ENCODE data around the gene GCC1.

The GCC1 gene

DNA sequence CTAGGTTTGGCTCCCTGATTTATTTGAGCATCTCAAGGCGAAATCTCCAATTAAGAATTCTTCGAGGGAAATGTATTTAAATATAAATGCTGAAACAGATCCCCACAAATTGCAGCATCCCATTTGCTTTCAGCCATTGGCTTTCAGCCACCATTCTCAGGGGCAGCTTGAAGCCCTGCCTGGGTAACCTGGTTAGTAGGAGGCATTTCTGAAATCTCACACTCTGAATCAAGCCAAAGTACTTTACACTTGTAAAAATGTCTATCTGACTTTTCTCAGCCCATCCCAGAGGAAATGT is 49.1 kb downstream of the GCC1 start:
- no peak for TF ChIP-seq TAF1 (IDR thresholded peaks at IDR 0.05; ENCODE audit: low read depth)
- no peak for TF ChIP-seq ZBTB7A (IDR thresholded peaks at IDR 0.05; ENCODE audit: low read depth)
- TF ChIP-seq TCF12 (IDR thresholded peaks at IDR 0.05; ENCODE audit: low read depth) = no peak
- TF ChIP-seq EGR1 (IDR thresholded peaks at IDR 0.05) = no peak
- no peak for TF ChIP-seq YY1 (IDR thresholded peaks at IDR 0.05; ENCODE audit: low read depth)
- TF ChIP-seq EP300 (IDR thresholded peaks at IDR 0.05; ENCODE audit: borderline replicate concordance) = no peak
- no peak for TF ChIP-seq TEAD4 (IDR thresholded peaks at IDR 0.05)
- no peak for TF ChIP-seq RAD21 (IDR thresholded peaks at IDR 0.05; ENCODE audit: low read depth)
- TF ChIP-seq FOXM1 (IDR thresholded peaks at IDR 0.05; ENCODE audit: borderline replicate concordance, low read depth) = no peak
- TF ChIP-seq, protein P1, sequence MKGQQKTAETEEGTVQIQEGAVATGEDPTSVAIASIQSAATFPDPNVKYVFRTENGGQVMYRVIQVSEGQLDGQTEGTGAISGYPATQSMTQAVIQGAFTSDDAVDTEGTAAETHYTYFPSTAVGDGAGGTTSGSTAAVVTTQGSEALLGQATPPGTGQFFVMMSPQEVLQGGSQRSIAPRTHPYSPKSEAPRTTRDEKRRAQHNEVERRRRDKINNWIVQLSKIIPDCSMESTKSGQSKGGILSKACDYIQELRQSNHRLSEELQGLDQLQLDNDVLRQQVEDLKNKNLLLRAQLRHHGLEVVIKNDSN (IDR thresholded peaks at IDR 0.05) = no peak
- TF ChIP-seq CREB1 (IDR thresholded peaks at IDR 0.05; ENCODE audit: low read depth) = no peak
- TF ChIP-seq, protein P2, sequence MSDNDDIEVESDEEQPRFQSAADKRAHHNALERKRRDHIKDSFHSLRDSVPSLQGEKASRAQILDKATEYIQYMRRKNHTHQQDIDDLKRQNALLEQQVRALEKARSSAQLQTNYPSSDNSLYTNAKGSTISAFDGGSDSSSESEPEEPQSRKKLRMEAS (IDR thresholded peaks at IDR 0.05) = no peak
- TF ChIP-seq, protein P3, sequence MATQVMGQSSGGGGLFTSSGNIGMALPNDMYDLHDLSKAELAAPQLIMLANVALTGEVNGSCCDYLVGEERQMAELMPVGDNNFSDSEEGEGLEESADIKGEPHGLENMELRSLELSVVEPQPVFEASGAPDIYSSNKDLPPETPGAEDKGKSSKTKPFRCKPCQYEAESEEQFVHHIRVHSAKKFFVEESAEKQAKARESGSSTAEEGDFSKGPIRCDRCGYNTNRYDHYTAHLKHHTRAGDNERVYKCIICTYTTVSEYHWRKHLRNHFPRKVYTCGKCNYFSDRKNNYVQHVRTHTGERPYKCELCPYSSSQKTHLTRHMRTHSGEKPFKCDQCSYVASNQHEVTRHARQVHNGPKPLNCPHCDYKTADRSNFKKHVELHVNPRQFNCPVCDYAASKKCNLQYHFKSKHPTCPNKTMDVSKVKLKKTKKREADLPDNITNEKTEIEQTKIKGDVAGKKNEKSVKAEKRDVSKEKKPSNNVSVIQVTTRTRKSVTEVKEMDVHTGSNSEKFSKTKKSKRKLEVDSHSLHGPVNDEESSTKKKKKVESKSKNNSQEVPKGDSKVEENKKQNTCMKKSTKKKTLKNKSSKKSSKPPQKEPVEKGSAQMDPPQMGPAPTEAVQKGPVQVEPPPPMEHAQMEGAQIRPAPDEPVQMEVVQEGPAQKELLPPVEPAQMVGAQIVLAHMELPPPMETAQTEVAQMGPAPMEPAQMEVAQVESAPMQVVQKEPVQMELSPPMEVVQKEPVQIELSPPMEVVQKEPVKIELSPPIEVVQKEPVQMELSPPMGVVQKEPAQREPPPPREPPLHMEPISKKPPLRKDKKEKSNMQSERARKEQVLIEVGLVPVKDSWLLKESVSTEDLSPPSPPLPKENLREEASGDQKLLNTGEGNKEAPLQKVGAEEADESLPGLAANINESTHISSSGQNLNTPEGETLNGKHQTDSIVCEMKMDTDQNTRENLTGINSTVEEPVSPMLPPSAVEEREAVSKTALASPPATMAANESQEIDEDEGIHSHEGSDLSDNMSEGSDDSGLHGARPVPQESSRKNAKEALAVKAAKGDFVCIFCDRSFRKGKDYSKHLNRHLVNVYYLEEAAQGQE (IDR thresholded peaks at IDR 0.05; ENCODE audit: low read depth) = no peak
- TF ChIP-seq NFIC (IDR thresholded peaks at IDR 0.05) = no peak
- TF ChIP-seq CEBPB (IDR thresholded peaks at IDR 0.05) = no peak

DNA sequence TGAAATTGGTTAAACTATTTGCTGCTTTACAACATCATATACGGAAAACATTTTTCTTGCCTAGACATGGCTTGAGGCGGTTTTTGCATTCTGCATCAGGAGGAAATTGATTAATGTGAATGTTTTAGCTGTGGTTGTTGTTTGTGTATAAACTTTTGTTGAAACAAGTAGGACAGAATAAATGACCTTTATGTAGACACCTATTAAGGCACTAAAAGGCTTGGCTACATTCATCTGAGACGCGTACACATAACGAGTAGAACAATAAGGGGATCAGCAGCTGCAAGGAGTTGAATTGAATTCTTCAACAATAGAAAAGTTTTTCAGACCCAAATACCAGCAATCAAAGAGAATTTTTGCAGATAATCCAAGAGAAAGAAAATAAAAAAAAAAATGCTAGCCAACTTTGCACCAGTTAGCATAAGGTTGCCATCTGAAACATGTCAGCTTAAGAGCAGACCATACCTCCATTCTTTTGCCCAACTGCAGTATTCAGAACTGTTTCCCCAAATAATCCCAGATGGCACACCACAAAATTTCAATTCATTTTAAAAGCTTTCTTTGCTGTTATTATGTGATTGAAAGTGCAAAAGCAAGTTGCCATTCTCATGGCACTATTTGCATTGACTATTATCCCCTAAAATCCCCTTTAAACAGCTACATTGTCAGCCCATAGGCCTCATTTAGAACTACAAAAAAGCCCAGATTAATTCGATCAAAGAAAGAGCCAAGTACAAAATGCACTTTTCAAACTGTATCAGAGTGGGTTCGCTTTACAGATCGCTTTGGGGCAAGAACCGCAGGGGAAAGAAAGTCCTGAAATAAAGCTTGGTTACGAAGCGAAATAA is 49.6 kb downstream of the GCC1 start:
- TF ChIP-seq, protein P2 (IDR thresholded peaks at IDR 0.05) = no peak
- TF ChIP-seq EGR1 (IDR thresholded peaks at IDR 0.05) (no peak), TCF12 (IDR thresholded peaks at IDR 0.05; ENCODE audit: low read depth) (no peak), YY1 (IDR thresholded peaks at IDR 0.05; ENCODE audit: low read depth) (no peak), RAD21 (IDR thresholded peaks at IDR 0.05; ENCODE audit: low read depth) (no peak)
- TF ChIP-seq, protein P1 (IDR thresholded peaks at IDR 0.05) = no peak

DNA sequence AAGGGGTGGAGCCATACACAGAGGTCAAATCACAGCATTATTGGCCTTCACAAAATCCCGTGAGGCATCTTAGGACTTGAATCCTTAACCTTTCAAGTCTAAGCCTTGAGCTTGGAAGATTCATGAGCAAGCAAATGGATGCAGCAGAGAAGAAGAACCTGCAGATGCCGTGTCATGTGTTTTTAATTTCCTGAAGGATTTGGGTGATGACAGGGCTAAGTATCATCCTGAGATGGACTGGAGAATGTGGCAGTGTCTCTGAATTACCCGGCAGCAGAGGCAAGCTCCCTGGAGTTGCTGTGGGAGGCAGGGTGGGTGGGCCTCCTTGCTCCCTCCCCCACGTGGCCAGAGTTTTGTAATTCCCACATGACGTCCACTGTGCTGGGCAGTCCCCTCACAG is 50.8 kb downstream of the GCC1 start:
- TF ChIP-seq RAD21 (IDR thresholded peaks at IDR 0.05; ENCODE audit: low read depth) (no peak), CEBPB (IDR thresholded peaks at IDR 0.05) (no peak), TAF1 (IDR thresholded peaks at IDR 0.05; ENCODE audit: low read depth) (no peak), YY1 (IDR thresholded peaks at IDR 0.05; ENCODE audit: low read depth) (no peak), TCF12 (IDR thresholded peaks at IDR 0.05; ENCODE audit: low read depth) (no peak), FOXM1 (IDR thresholded peaks at IDR 0.05; ENCODE audit: borderline replicate concordance, low read depth) (no peak), CREB1 (IDR thresholded peaks at IDR 0.05; ENCODE audit: low read depth) (no peak), EP300 (IDR thresholded peaks at IDR 0.05; ENCODE audit: borderline replicate concordance) (no peak), NFIC (IDR thresholded peaks at IDR 0.05) (no peak), EGR1 (IDR thresholded peaks at IDR 0.05) (no peak)
- TF ChIP-seq, protein P2 (IDR thresholded peaks at IDR 0.05) = no peak
- TF ChIP-seq, protein P1 (IDR thresholded peaks at IDR 0.05) = no peak

DNA sequence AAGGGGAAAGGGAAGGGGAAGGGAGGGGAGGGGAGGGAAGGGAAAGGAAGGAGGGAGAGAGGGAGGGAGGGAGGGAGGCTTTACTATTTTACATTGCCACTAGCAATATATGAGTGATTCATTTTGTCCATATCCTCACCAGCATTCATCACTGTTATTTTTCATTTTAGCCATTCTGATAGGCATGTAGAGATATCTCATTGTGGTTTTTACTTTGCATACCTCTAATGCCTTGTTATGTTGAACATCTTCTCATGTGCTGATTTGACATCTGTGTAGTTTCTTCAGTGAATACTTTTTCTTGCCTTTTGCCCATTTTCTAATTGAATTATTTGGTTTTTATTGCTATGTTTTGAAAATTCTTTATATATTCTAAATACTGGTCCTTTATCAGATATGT is 52.7 kb downstream of the GCC1 start:
- TF ChIP-seq TEAD4 (IDR thresholded peaks at IDR 0.05) = no peak
- TF ChIP-seq, protein P2 (IDR thresholded peaks at IDR 0.05) = no peak
- TF ChIP-seq, protein P1 (IDR thresholded peaks at IDR 0.05) = no peak
- TF ChIP-seq, protein P3 (IDR thresholded peaks at IDR 0.05; ENCODE audit: low read depth) = no peak
- no peak for TF ChIP-seq RAD21 (IDR thresholded peaks at IDR 0.05; ENCODE audit: low read depth)
- no peak for TF ChIP-seq FOXM1 (IDR thresholded peaks at IDR 0.05; ENCODE audit: borderline replicate concordance, low read depth)
- no peak for TF ChIP-seq ZBTB7A (IDR thresholded peaks at IDR 0.05; ENCODE audit: low read depth)
- TF ChIP-seq NFIC (IDR thresholded peaks at IDR 0.05) = no peak
- no peak for TF ChIP-seq EGR1 (IDR thresholded peaks at IDR 0.05)
- no peak for TF ChIP-seq YY1 (IDR thresholded peaks at IDR 0.05; ENCODE audit: low read depth)
